Pancreas (tissue), 10 donors: ENCODE data around the gene ATP2A1. TPM values are rescaled to one million over a fixed set of nuclear protein-coding genes. Genes with fewer than 3 reads are reported as not detected.

Experiments used
- ATAC-seq, 4 donors: fragments of 200-7000 bp; cut with Tn5 transposase; one replicate each; pipeline versions ENCODE4 v1.8.0 to v1.9.1; 2020; ENCODE audit warnings: mild to moderate bottlenecking in 4 of 4, moderate library complexity in 4 of 4
- DNase-seq, 6 donors: peaks; one replicate each; pipeline ENCODE4 v3.0.0-alpha.2; 2020
- FAIRE-seq: peaks from 2 replicates; lab custom pipeline; 2012; peaks lifted over from hg19 to GRCh38; lab: Jason Lieb, UNC
- H3K27ac ChIP-seq, 4 donors: fragments of 200-600 bp; sonication (generic); 1 replicate in 3 of 4; 2 replicates in 1 of 4; pipeline versions ENCODE4 v1.5.0 to v1.8.0; 2020
- H3K27me3 ChIP-seq, 4 donors: fragments of 200-600 bp; one replicate each; pipeline ENCODE4 v1.8.0; 2021
- H3K36me3 ChIP-seq, 3 donors: fragments of 200-600 bp; sonication (generic) in 1 of 3; one replicate each; pipeline versions ENCODE4 v1.5.0 to v1.8.0; 2020 to 2021
- H3K4me1 ChIP-seq, 3 donors: fragments of 200-600 bp; one replicate each; pipeline ENCODE4 v1.8.0; 2021
- H3K4me3 ChIP-seq, 4 donors: fragments of 200-600 bp; sonication (generic) in 2 of 4; one replicate each; pipeline versions ENCODE4 v1.5.0 to v1.8.0; 2020 to 2021
- H3K9me3 ChIP-seq, 4 donors: fragments of 200-600 bp; one replicate each; pipeline ENCODE4 v1.8.0; 2021
- CTCF ChIP-seq, 4 donors: fragments of 200-600 bp; sonication (generic) in 3 of 4; IDR thresholded peaks; one replicate each; pipeline versions ENCODE4 v1.5.0 to v1.8.0; 2021; ENCODE audit warnings: antibody characterized with exemption in 4 of 4
- WGBS, 2 donors: extraction: QIAGEN DNeasy Blood & Tissue Kit; methylation state at CpG; one replicate each; pipeline ENCODE4 v1.1.7; 2013; 5-methylcytosine and 5-hydroxymethylcytosine counted together
- intact Hi-C, 3 donors: fragments of 100-400 bp; cut with DNase I; formaldehyde crosslinking; loops; one replicate each; pipeline versions ENCODE4 v1.11.1 to v1.14.2; 2022
- polyA plus RNA-seq, 2 donors: library from polyadenylated mRNA; stranded (reverse); fragments of 200-250 nt; gene quantifications; one replicate each; pipeline ENCODE4 v1.2.3, GENCODE V29; 2013
- total RNA-seq, 6 donors: library from RNA; stranded (reverse); fragmentation: NEBNext Ultra II Directional in 4 of 6; extraction: Animal tissue kit (Norgen Biotek cat#: 25700) in 4 of 6; gene quantifications; one replicate each; pipeline versions ENCODE4 v1.2.1 to v1.2.4, GENCODE V29; 2021 to 2023
- donor health status: healthy with polysubstance abuse.
- donor health status: DM: no; HTN: no; CAD: no; lungs with moderate emphysema.
- donor health status: DM: no; HTN: no; CAD: no.
- donor health status: control.
- donor health status: control.
- donor health status: Bipolar disorder and iron deficiency.
- donor health status: DM: yes; HTN: yes; CAD: no.
- donor health status: DM: no; HTN: no; CAD: no.
- donor health status: DM: no; HTN: no; CAD: no.
- donor health status: DM: yes; HTN: yes; CAD: no.

The ATP2A1 gene
- total and polyA plus RNA-seq, 8 donors, result 0.20 to 0.84 (median 0.35) TPM; not detected in 2

- Histone ChIP-seq H3K36me3 (peaks cover 0 to 16% (median 0%) of the 10 kb centered on the region in 3 donors), H3K27ac (no peak overlapping the region), H3K27me3 (no peaks in the 10 kb centered on the region), H3K4me1 (no peaks in the 10 kb centered on the region), H3K4me3 (no peak overlapping the region), H3K9me3 (no peaks in the 10 kb centered on the region)
- ATAC-seq (peak in 3 of 4 donors; percentile 35 to 52 (median 38)), DNase-seq (peak in 1 of 6 donors; percentile 67), FAIRE-seq (no peak)
- TF ChIP-seq CTCF (IDR thresholded peaks at IDR 0.05), result no peak
- 37 to 43% methylated on average over 29 of the region's 29 CpGs for WGBS, 2 donors
- intact Hi-C loops, result no loop called here
These were observed 25.2 kb downstream of the ATP2A1 start for GRCh38 chr16:28903344-28904042.

- Histone ChIP-seq H3K27ac (no peak overlapping the region), H3K4me3 (no peak overlapping the region), H3K36me3 (peaks cover 0 to 17% (median 0%) of the 10 kb centered on the region in 3 donors), H3K27me3 (no peaks in the 10 kb centered on the region), H3K4me1 (no peaks in the 10 kb centered on the region), H3K9me3 (no peaks in the 10 kb centered on the region)
- peak in 1 of 6 donors; percentile 74 for DNase-seq
- no peak for FAIRE-seq
- no peak for ATAC-seq
- TF ChIP-seq CTCF (IDR thresholded peaks at IDR 0.05), result no peak
- intact Hi-C loops, result no loop called here
- 83 to 87% methylated on average over 14 of the region's 14 CpGs for WGBS, 2 donors
These were observed 26.1 kb downstream of the ATP2A1 start for GRCh38 chr16:28904363-28904762.

GRCh38 chr16:28904828-28905227, 26.5 kb downstream of the ATP2A1 start:
- DNase-seq (peak in 2 of 6 donors; percentile 31 to 74), ATAC-seq (no peak), FAIRE-seq (no peak)
- H3K4me3 ChIP-seq, result no peak overlapping the region
- intact Hi-C loops, result no loop called here
- no peaks in the 10 kb centered on the region for H3K4me1 ChIP-seq
- H3K27ac ChIP-seq, result no peak overlapping the region
- H3K27me3 ChIP-seq, result no peaks in the 10 kb centered on the region
- peaks cover 0 to 17% (median 0%) of the 10 kb centered on the region in 3 donors for H3K36me3 ChIP-seq
- WGBS, 2 donors, result 93 to 96% methylated on average over 16 of the region's 16 CpGs
- no peaks in the 10 kb centered on the region for H3K9me3 ChIP-seq
- no peak for TF ChIP-seq CTCF (IDR thresholded peaks at IDR 0.05)

GRCh38 chr16:28905229-28905754, 27.0 kb downstream of the ATP2A1 start:
- Histone ChIP-seq H3K4me3 (no peak overlapping the region), H3K9me3 (no peaks in the 10 kb centered on the region), H3K27ac (no peak overlapping the region), H3K27me3 (no peaks in the 10 kb centered on the region), H3K4me1 (no peaks in the 10 kb centered on the region), H3K36me3 (peaks cover 0 to 17% (median 0%) of the 10 kb centered on the region in 3 donors)
- 92 to 96% methylated on average over 8 to 9 of the region's 9 CpGs for WGBS, 2 donors
- FAIRE-seq (no peak), DNase-seq (peak in 1 of 6 donors; percentile 60), ATAC-seq (no peak)
- TF ChIP-seq CTCF (IDR thresholded peaks at IDR 0.05), result no peak
- intact Hi-C loops, result no loop called here
